ENCODE measurements around the gene RORB. TPM values are rescaled to one million over a fixed set of nuclear protein-coding genes. Genes with fewer than 3 reads are reported as not detected.
A peak's percentile ranks its signal among the peaks of the same experiment; 100 is the strongest.

Gene RORB
- total RNA-seq, 1 experiment from 2014 or later = 8.7 TPM

DNA sequence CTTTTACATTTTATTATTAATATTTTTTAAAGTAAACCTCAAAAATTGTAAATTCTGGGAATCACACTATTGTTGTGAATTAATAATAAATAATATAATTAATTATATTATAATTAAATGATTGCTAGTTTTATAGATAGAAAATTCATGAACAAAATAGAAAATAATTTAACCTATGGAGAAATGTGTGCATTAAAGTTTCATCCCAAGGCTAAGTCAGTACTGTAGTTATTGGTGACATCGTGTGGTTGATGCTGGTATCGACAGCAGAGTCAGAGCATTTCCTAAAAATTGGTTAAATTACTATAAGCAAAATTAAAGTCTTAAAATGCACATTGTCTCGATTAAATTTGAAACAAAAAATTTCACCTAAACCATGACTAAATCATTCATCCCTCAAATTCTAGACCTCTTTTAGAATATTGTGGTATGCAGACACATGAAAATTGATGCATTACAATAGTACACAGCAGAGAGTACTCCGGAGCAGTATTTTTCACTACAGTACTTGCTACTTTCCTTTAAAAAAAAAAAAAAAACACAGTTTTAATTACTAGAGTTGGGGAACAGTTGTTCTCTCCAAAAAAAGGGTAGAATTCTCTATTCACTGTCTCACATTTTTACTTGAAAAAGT, 73.9 kb downstream of the RORB start:
- POLR2A ChIA-PET = no interaction called here
- CTCF ChIA-PET = no interaction called here
- DNase-seq (ENCODE audit: low spot score) (peak; percentile 25), ATAC-seq (peak; percentile 48; the same call in 1 of the 2 replicates)
- Mint-ChIP-seq H3K4me1 (peaks cover 48% of the 10 kb centered on the region), H3K9me3 (no peaks in the 10 kb centered on the region), H3K27me3 (ENCODE audit: low read depth) (no peaks in the 10 kb centered on the region), H3K4me3 (peak overlapping the region; percentile 50), H3K27ac (0 out of 2 replicates have a peak overlapping the region, but pooled peaks have one; percentile 65), H3K36me3 (no peaks in the 10 kb centered on the region)
- TF ChIP-seq TCF7 (CRISPR knock-in tag; IDR thresholded peaks at IDR 0.05; ENCODE audit: low read depth) (no peak), ATF1 (CRISPR knock-in tag; IDR thresholded peaks at IDR 0.05) (no peak), HMGA2 (CRISPR knock-in tag; IDR thresholded peaks at IDR 0.05) (peak; percentile 98)
- TF ChIP-seq, protein P1, sequence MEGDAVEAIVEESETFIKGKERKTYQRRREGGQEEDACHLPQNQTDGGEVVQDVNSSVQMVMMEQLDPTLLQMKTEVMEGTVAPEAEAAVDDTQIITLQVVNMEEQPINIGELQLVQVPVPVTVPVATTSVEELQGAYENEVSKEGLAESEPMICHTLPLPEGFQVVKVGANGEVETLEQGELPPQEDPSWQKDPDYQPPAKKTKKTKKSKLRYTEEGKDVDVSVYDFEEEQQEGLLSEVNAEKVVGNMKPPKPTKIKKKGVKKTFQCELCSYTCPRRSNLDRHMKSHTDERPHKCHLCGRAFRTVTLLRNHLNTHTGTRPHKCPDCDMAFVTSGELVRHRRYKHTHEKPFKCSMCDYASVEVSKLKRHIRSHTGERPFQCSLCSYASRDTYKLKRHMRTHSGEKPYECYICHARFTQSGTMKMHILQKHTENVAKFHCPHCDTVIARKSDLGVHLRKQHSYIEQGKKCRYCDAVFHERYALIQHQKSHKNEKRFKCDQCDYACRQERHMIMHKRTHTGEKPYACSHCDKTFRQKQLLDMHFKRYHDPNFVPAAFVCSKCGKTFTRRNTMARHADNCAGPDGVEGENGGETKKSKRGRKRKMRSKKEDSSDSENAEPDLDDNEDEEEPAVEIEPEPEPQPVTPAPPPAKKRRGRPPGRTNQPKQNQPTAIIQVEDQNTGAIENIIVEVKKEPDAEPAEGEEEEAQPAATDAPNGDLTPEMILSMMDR (IDR thresholded peaks at IDR 0.05) = peak; percentile 48

DNA sequence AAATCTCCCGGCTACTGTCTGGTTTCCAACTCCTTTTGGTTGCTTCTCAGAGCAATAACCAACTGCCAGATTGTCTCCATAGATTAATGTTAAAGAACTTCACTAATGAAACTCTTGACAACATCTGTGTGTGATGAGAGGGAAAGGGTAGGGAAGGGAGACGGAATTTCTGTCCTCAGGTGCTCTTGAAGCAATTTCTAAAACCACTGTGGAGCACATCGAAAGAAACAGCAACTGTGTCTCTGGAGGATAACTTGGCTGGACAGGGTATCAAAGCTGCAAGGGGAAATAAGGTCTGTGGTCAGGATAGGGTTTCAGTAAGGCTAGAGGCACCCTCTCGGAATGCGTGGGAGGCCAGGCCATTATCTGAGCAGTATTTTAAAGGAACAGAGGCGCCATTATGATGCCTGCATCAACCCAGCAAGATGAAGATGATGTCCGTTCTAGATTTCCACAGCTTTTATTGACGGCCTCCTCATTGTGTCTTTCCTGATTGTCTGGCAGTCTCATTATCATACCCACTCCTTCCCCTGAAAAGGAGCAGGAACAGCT, 76.6 kb downstream of the RORB start:
- H3K4me1 Mint-ChIP-seq = peaks cover 53% of the 10 kb centered on the region
- TF ChIP-seq, protein P2, sequence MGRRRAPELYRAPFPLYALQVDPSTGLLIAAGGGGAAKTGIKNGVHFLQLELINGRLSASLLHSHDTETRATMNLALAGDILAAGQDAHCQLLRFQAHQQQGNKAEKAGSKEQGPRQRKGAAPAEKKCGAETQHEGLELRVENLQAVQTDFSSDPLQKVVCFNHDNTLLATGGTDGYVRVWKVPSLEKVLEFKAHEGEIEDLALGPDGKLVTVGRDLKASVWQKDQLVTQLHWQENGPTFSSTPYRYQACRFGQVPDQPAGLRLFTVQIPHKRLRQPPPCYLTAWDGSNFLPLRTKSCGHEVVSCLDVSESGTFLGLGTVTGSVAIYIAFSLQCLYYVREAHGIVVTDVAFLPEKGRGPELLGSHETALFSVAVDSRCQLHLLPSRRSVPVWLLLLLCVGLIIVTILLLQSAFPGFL (CRISPR knock-in tag; IDR thresholded peaks at IDR 0.05; ENCODE audit: borderline replicate concordance) = no peak
- TF ChIP-seq, protein P3, sequence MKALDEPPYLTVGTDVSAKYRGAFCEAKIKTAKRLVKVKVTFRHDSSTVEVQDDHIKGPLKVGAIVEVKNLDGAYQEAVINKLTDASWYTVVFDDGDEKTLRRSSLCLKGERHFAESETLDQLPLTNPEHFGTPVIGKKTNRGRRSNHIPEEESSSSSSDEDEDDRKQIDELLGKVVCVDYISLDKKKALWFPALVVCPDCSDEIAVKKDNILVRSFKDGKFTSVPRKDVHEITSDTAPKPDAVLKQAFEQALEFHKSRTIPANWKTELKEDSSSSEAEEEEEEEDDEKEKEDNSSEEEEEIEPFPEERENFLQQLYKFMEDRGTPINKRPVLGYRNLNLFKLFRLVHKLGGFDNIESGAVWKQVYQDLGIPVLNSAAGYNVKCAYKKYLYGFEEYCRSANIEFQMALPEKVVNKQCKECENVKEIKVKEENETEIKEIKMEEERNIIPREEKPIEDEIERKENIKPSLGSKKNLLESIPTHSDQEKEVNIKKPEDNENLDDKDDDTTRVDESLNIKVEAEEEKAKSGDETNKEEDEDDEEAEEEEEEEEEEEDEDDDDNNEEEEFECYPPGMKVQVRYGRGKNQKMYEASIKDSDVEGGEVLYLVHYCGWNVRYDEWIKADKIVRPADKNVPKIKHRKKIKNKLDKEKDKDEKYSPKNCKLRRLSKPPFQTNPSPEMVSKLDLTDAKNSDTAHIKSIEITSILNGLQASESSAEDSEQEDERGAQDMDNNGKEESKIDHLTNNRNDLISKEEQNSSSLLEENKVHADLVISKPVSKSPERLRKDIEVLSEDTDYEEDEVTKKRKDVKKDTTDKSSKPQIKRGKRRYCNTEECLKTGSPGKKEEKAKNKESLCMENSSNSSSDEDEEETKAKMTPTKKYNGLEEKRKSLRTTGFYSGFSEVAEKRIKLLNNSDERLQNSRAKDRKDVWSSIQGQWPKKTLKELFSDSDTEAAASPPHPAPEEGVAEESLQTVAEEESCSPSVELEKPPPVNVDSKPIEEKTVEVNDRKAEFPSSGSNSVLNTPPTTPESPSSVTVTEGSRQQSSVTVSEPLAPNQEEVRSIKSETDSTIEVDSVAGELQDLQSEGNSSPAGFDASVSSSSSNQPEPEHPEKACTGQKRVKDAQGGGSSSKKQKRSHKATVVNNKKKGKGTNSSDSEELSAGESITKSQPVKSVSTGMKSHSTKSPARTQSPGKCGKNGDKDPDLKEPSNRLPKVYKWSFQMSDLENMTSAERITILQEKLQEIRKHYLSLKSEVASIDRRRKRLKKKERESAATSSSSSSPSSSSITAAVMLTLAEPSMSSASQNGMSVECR (CRISPR knock-in tag; IDR thresholded peaks at IDR 0.05; ENCODE audit: borderline replicate concordance) = no peak
- TF ChIP-seq ATF1 (CRISPR knock-in tag; IDR thresholded peaks at IDR 0.05) = no peak
- no peak for TF ChIP-seq AR (CRISPR knock-in tag; IDR thresholded peaks at IDR 0.05)
- TF ChIP-seq CBFB (CRISPR knock-in tag; IDR thresholded peaks at IDR 0.05; ENCODE audit: low read depth) = no peak
- TF ChIP-seq, protein P4, sequence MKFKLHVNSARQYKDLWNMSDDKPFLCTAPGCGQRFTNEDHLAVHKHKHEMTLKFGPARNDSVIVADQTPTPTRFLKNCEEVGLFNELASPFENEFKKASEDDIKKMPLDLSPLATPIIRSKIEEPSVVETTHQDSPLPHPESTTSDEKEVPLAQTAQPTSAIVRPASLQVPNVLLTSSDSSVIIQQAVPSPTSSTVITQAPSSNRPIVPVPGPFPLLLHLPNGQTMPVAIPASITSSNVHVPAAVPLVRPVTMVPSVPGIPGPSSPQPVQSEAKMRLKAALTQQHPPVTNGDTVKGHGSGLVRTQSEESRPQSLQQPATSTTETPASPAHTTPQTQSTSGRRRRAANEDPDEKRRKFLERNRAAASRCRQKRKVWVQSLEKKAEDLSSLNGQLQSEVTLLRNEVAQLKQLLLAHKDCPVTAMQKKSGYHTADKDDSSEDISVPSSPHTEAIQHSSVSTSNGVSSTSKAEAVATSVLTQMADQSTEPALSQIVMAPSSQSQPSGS (CRISPR knock-in tag; IDR thresholded peaks at IDR 0.05; ENCODE audit: borderline replicate concordance, low read depth) = no peak
- DNase-seq (ENCODE audit: low spot score) (no peak), ATAC-seq (no peak)
- no peaks in the 10 kb centered on the region for H3K27me3 Mint-ChIP-seq (ENCODE audit: low read depth)
- ChIA-PET CTCF (interaction anchor here (0.7 kb wide), 1 partner anchor 169 kb away, joined by 3 read pairs; no protein-coding TSS in a partner anchor), POLR2A (no interaction called here)
- H3K27ac Mint-ChIP-seq = peak overlapping the region; percentile 14; the same call in 1 of the 2 replicates
- no peaks in the 10 kb centered on the region for H3K9me3 Mint-ChIP-seq
- no peak overlapping the region for H3K4me3 Mint-ChIP-seq
- no peaks in the 10 kb centered on the region for H3K36me3 Mint-ChIP-seq
